ENCODE results near the gene MT1M.
A peak's percentile ranks its signal among the peaks of the same experiment; 100 is the strongest.
"Not testable (repeated sequence)": the region's sequence is repeated elsewhere in the genome, so short reads cannot be mapped to it uniquely, and the experiment has no call there.

The MT1M gene

DNA sequence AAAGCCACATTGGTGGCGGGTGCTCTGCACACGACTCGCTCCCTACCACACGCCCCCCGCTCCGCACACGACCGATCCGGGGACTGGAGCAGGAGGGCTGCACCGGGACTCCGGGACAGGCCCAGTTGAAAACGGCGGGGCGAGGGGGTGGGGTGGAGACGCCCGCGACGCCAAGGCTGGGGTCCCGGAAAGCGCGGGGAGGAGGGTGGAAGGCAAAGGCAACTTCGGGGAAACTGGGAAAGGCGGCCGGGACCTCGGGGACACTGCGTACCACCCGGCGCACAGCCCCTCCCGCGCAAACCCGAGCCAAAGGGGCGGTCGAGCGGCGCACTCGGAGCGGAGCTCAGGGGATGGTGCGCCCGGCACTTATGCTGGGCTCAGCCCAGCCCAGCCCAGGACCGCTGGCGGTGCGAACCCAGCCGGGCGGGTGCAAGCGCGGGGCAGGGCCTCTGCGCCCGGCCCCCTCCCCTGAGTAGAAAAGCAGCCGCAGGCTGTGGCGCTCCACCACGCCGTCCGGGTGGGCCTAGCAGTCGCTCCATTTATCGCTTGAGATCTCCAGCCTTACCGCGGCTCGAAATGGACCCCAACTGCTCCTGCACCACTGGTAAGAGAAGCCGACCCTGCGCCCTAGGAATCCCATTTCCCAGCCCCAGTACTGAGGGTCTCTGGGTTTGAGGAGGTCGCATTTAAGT lies at the start of gene MT1M:
Gene MT1M (plus strand): TSS at position 504 of the 692 bp plus-strand sequence. CDS start 73 bp downstream, at position 577.
- H3K27ac ChIP-seq = no peak within 1 kb of the TSS
- DNase-seq (ENCODE audit: low read depth, low spot score) = no peak

DNA sequence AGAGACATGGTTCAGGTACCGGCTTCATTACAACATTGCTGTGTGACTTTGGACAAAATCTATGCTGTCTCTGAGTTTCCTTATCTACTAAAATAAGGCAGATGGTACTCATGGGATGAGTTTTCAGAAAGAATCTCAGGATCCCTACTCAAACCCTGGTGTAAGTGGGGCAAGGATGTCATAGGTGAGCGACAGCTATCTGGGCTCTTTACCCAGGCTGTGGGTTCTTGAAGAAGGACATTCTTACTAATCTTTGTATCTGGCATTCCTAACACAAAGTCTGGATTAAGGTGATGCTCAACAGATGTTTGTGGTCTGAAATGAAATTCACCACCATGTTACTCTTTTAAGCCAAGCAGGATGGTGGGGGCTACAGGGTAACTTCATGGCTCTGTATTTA lies 49.5 kb upstream of the MT1M start:
- not testable (repeated sequence) for H3K27ac ChIP-seq; DNase-seq (ENCODE audit: low read depth, low spot score)

DNA sequence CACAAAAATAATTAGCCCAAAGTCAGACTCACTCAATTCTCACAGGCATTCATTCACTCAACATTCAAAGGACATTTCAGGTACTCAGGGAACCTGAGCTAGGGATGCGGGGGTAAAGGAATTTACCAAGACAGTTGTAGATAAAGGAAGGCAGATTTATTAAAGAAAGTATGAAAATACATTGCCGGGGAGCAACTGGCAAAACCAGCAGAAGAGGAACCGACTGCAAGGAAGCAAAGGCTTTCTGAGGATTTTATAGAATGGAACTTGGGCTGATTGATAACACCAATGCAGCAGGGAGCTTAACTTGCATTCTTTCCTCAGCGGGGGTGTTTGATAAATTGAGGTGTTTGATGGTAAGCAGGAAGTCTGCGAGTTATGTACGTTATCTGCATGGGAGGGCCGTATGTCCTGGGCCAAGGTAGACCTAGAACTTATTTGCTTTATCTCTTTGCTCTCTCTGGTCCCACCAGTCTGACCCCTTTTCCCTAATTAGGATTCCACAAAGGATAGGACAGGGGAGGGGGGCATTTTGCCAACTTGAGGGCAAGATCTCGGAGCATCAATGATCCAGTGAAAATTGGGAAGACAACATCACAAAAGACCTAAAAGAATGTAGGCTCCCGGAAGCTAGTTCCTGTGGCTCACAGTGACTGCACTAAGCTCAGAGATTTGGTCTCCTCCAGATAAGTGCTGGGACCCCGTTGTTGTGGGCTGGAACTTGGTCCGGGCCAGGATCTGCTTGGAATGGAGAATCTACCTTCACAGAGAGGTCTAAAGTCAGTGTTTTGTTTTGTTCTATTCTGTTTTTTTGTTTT lies 48.9 kb upstream of the MT1M start:
- no peak for DNase-seq (ENCODE audit: low read depth, low spot score)
- no peak overlapping the region for H3K27ac ChIP-seq

DNA sequence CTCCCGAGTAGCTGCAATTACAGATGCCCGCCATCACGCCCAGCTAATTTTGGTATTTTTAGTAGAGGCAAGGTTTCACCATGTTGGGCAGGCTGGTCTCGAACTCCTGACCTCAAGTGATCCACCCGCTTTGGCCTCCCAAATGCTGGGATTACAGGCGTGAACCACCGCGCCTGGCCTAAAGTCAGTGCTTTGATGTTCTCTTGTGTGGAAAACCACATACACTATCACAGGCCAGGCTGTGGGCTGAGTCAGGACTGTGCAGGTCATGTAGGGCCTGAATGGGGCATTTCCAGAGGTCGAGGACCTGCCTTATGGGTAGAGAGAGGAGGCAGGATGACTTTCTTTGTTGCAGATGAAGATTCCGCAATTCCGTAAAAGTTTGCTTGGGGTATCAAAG lies 48.2 kb upstream of the MT1M start:
- DNase-seq (ENCODE audit: low read depth, low spot score) = no peak
- no peak overlapping the region for H3K27ac ChIP-seq

DNA sequence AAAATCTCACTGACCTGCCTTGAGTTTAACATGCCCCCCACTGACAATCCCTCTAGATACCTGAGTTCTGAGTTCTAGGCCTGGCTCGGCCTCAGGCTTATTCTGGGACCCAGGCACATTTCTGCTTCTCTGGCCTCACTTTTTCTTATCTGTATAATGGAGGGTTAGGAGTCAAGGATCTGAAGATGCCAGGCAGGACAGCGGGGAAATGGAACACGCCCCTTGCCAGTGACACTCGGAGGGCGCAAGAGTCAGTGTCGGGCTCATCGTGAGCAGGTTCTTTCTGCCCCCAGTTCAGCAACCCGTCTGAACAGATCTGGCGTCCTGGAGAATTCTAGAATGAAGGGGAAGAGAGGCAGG lies 43.7 kb upstream of the MT1M start:
- no peak overlapping the region for H3K27ac ChIP-seq

DNA sequence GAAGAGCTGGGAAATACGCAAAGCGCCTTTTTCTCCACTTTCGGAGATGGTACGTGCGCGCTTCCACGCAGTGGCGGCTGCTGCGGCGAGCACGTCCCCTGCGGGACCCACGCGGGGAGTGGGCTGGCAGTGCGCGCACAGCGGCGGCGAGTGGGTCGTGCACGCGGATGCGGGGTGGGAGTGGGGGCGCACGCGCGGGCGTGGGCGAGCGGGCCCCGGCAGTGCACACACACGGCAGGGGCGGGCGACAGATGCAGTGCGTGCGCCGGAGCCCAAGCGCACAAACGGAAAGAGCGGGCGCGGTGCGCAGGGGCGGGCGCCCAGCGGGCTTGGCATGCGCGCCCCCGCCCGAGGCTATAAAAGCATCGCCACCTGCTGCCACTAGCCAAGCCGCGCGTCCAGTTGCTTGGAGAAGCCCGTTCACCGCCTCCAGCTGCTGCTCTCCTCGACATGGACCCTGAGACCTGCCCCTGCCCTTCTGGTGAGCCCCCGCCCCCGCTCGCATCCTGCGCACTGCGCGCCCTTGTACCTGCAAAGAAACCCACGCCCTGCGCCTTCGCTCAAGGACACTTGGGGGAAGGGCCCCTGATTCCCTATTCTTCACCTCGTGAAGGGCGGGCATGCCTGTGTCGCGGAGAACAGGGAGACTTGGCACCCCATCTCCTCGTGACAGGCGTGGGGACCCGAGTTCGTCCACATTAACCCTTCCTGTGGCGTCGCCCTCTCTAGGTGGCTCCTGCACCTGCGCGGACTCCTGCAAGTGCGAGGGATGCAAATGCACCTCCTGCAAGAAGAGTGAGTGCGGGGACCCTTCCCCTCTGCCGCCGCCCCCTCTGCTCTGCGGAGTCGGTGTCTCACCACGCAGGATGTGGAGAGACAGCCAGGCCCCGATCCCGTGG lies 43.1 kb upstream of the MT1M start, which contains the start of gene MT3:
Gene MT3 (plus strand): TSS at position 388 of the 899 bp plus-strand sequence. CDS start 63 bp downstream, at position 451.
- no peak within 1 kb of the TSS for H3K27ac ChIP-seq
- DNase-seq (ENCODE audit: low read depth, low spot score) = no peak

More for the DNA sequence above, 43.7 kb upstream of the MT1M start:
- DNase-seq (ENCODE audit: low read depth, low spot score) = no peak

DNA sequence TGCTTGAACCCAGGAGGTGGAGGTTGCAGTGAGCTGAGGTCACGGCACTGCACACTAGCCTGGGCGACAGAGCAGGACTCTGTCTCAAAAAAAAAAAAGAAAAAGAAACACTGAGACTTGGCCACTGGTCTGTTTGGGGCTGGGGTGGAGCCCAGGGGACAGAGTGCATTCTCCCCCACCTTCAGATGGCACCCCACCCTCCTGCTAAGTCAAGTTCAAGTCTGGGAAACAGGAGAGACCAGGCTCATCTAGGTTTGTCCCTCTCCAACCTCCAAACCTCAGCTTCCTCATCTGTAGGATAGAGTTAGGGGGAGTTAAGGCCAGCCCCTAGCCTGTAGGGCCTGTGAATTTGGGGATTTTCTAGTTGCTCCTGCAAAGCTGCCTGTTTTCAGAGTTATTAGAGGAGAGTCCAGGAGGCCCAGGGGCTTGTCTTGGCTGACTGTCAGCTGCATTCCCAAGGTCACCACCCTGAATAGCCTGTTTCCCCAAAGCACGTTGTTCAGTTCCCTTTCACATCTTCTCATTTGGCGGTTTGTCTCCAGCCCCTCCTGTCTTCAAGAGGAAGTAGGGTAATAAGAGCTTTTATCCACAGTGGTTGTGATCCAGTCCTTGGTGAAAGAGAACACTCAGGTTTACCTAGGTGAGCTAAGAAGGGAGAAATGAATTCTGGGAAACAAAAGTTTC lies 40.9 kb upstream of the MT1M start:
- no peak overlapping the region for H3K27ac ChIP-seq
- DNase-seq (ENCODE audit: low read depth, low spot score) = no peak

DNA sequence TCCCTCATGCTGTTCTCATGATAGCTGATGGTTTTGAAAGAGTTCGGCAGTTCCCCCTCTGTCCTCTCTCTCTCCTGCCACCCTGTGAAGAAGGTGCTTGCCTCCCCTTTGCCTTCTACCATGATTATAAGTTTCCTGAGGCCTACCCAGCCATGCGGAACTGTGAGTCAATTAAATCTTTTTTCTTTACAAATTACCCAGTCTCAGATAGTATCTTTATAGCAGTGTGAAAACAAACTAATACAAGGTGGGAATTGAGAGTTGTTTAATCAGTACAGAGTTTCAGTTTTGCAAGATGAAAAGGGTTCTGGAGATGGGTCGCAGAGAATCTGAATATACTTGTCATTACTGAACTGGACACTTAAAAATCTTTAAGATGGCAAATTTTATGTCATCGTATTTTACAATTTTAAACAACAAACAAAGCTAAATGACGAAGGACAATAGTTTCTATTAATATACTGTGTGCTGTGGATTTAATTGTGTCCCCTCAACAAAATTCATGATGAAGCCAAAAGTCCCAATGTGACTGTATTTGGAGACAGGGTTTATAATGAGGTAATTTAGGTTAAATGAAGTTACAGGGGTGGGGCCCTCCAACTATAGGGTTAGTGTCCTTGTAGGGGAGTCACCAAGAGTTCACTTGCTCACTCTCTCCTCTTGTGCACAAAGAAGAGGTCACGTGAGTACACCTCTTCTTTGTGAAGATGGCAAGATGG lies 38.7 kb upstream of the MT1M start:
- no peak overlapping the region for H3K27ac ChIP-seq
- DNase-seq (ENCODE audit: low read depth, low spot score) = no peak

DNA sequence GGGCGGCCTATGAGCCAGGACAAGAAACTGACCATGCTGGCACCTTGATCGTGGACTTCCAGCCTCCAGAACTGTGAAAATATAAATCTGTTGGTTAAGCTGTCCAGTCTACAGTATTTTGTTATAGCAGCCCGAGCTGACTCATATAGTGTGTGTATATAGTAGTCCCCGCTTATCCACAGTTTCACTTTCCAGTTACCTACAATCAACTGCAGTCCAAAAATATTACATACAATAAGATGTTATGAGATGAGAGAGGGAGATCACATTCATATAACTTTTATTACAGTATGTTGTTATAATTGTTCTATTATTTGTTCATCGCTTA lies 38.2 kb upstream of the MT1M start:
- H3K27ac ChIP-seq = no peak overlapping the region
- DNase-seq (ENCODE audit: low read depth, low spot score) = no peak

DNA sequence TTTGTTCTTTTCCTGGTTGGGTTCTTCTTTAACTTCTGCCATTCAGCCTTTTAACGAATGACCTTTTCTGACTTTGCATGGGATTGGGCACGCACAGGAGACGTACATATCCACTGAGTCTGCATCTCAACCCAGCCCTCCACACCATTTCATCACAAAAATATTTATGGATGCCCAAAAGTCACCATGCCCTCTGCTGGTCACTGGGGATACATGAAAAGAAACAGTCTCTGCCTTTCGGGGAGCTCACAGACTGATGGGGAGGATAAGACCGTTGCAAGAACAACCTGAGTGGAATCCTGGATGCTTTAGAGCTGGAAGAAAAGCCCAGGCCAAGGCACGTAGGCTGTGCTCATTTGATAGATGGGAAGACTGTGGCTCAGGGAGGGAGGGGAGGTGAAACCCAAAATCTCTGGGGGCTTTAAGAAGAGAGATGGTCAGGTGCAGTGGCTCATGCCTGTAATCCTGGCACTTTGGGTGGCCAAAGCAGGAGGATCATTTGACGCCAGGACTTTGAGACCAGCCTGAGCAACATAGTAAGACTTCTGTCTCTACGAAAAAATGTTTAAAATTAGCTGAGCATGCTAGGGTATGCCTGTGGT lies 32.0 kb upstream of the MT1M start:
- H3K27ac ChIP-seq = no peak overlapping the region
- DNase-seq (ENCODE audit: low read depth, low spot score) = no peak

DNA sequence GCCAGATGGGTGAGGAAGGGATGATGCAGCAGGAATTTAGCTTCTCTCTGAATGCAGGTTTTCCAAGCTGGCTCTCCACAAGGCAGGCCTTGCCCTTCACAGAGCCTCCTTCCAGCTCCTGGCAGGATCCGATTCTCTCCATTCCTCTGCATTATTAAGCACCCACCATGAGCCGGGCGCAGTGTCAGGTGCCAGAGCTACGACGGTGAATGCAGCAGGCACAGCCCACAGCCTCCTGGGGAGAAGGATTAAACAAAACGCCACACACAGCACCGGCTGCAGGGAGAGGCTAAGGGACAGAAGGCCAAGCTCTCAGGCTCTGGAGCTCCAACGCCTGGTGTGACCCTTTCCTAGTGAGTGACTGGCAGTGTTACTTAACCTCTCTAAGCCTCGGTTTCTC lies 31.1 kb upstream of the MT1M start:
- DNase-seq (ENCODE audit: low read depth, low spot score) = no peak
- H3K27ac ChIP-seq = no peak overlapping the region

DNA sequence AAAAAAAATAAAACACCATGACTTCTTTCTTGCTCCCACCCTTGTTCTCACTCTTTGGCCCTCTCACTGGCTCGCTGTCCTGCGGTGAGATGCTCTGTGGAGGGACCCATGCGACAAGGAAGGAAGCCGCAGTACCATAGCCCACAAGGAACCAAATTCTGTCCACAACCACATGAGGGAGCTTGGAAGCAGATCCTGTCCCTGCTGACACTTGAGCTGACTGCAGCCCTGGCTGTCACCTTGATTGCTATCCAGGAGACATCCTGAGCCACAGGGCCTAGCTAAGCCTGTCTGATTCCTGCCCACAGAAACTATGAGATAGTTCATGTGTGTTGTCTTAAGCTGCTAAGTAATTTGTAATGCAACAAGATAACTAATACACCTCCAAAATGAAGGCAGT lies 28.9 kb upstream of the MT1M start:
- no peak overlapping the region for H3K27ac ChIP-seq
- no peak for DNase-seq (ENCODE audit: low read depth, low spot score)

DNA sequence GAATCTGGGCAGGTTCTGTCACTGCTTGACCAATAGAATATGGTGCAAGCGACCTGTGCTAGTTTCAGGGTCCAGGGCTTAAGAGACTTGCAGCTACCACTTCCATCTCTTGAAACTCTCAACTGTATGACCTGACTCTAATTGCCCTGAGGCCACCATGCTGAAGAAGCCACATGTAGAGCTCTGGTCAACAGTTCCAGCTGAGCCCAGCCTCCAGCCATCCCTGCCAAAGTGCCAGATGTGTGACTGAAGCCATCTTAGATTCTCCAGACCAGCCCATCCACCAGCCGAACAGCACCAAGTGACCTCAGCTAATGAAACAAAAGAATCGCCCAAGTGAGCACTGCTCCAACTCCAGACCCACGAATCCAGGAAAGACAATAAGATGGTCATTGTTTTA lies 27.5 kb upstream of the MT1M start:
- H3K27ac ChIP-seq = peak overlapping the region; percentile 100
- no peak for DNase-seq (ENCODE audit: low read depth, low spot score)

DNA sequence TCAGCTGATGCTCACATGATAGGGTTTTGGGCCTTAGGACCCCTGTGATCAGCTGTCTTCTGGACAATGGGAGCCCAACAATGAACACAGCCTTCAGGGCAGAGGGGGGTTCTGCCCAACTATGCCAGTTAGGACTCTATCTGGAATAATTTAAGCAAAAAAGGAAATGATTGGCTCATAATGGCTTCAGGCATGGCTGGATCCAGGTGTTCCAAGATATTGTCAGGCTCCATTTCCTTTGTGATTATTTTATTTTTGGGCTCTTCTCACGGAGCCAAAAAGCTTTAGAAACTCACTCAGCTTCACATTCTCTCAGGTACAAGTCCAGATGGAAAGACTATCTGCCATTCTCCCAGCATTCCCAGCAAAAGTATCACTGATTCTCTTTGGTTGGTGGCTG lies 27.0 kb upstream of the MT1M start:
- no peak for DNase-seq (ENCODE audit: low read depth, low spot score)
- peak overlapping the region; percentile 100 for H3K27ac ChIP-seq

DNA sequence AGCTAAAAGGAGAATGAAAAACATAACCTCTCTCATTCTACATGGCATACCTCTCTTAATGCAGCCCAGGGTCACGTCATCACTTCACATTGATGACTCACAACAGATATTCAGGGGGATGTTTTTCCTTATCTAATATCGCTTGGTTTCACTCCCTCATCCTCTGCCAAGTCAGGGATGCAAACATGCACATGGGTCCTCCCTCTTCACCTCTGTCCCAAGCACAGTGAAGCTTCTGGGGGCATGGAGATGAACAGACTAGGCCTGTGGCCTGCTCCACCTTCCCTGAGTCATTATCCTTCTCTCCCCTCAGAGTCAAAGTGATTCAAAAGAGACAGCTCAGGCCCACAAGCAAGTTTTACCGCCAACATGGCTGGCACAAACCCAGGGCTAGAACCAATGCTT lies 26.4 kb upstream of the MT1M start:
- H3K27ac ChIP-seq = peak overlapping the region; percentile 100
- DNase-seq (ENCODE audit: low read depth, low spot score) = no peak

DNA sequence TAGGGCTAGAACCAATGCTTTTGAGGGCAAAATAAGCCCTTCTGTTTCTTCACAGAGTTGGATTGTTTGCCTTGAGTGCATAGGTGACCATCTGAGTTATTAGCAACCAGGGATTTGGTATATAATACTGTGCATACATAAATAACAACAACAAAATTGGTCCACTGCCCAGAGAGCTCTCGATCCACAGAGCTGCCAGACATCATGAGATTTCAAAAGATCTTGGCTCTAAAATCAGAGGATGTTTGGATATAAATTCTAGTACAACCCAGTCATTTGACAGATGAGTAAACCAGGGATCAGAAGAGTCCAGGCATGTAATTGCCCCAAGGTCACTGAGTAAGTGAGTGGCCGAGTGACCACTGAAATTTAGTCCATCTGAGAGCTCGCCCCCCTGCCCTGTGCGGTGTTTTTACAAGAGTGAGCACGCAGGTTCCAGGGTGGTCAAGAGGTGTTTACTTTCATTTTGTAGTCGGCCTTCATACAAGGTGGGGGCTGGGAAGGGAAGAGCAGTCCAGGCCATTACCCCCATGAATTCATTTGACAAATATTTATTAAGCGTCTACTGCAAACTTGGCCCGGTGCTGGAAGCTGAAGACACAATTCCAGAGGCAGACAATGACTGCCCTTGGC lies 25.9 kb upstream of the MT1M start:
- peak overlapping the region; percentile 100 for H3K27ac ChIP-seq
- DNase-seq (ENCODE audit: low read depth, low spot score) = no peak

DNA sequence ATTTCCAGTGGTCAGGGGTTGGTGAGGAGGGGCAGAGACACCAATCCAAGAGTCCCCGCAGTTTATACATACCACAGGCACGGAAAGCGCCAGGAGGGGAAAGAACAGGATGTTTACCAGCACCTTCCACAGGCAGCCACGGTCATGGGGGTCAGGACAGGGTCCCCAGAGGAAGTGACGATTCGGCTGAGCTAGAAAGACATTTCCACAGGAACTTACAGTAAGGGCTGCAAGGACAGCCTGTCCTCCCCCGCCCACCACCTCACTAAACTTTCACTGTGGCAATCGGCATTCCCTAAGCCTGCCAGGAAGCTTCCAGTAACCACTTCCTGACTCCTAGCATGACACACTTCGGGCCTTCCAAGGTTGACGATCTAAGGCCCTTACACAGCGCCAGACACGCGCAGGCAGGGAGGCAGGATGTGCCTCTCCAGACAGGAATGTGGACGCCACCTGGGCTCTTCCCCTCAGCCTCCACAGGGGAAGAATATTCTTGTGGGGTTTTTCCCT lies 25.3 kb upstream of the MT1M start:
- peak overlapping the region; percentile 100 for H3K27ac ChIP-seq
- DNase-seq (ENCODE audit: low read depth, low spot score) = peak; percentile 93

DNA sequence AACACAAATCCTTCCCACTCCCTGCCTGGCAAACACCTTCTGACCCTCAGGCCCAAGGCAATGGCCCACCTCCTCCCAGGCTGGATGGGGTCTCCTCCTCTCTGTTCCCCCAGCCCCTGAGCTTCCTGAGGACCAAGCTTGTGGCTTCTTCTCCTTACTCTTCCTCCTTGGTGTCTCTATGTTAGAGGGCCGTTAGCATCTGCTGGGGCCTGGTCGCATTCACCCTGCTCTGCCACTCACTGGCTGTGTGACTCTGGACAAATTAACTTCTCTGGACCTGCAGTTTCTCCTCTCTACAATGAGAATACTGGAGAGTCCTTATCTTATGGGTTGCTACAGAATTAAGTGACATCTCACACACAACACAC lies 24.8 kb upstream of the MT1M start:
- DNase-seq (ENCODE audit: low read depth, low spot score) = no peak
- H3K27ac ChIP-seq = peak overlapping the region; percentile 100
